Neural cell (in vitro differentiated cells): Measurements from ENCODE around the gene USP35. TPM values are rescaled to one million over a fixed set of nuclear protein-coding genes. Genes with fewer than 3 reads are reported as not detected.

Experiments
- H2AFZ ChIP-seq: fragments of 200-600, 300-800 bp; sonication (generic), shearing (Covaris generic); 2 replicates; pipeline ENCODE4 v1.6.0; 2014; ENCODE audit warnings: low read depth, mild to moderate bottlenecking, antibody characterized with exemption, low read length, moderate library complexity
- H3F3A ChIP-seq: fragments of 200-600 bp; shearing (Covaris generic); 2 replicates; pipeline ENCODE4 v1.6.1; 2016; ENCODE audit warnings: mild to moderate bottlenecking, moderate library complexity, mixed read lengths, antibody characterized with exemption, low read length; ENCODE audit not compliant: insufficient read depth, poor library complexity, severe bottlenecking
- H3K27ac ChIP-seq: fragments of 200-600, 300-800 bp; sonication (generic), shearing (Covaris generic); 2 replicates; pipeline ENCODE4 v1.5.1; 2014; ENCODE audit warnings: mild to moderate bottlenecking, low read length, moderate library complexity
- H3K27me3 ChIP-seq: fragments of 300-800, 200-600 bp; sonication (generic), shearing (Covaris generic); 2 replicates; pipeline ENCODE4 v1.6.0; 2014; ENCODE audit warnings: mild to moderate bottlenecking, low read depth, low read length, moderate library complexity; ENCODE audit not compliant: insufficient read depth
- H3K36me3 ChIP-seq: fragments of 300-800, 200-600 bp; sonication (generic), shearing (Covaris generic); 2 replicates; pipeline ENCODE4 v1.5.1; 2014; ENCODE audit warnings: mild to moderate bottlenecking, antibody characterized with exemption, low read length, moderate library complexity; ENCODE audit not compliant: insufficient read depth
- H3K4me2 ChIP-seq: fragments of 300-800, 200-600 bp; sonication (generic), shearing (Covaris generic); 2 replicates; pipeline ENCODE4 v1.6.0; 2014; ENCODE audit warnings: mild to moderate bottlenecking, low read length
- H3K4me3 ChIP-seq: fragments of 300-800, 200-600 bp; sonication (generic), shearing (Covaris generic); 2 replicates; pipeline ENCODE4 v1.5.1; 2014; ENCODE audit warnings: mild to moderate bottlenecking, low read length, moderate library complexity
- H3K79me2 ChIP-seq: fragments of 200-600 bp; shearing (Covaris generic); replicated peaks from 2 replicates; pipeline ENCODE4 v1.6.0; 2014; ENCODE audit warnings: mild to moderate bottlenecking, low read length, moderate library complexity; ENCODE audit not compliant: insufficient read depth
- H3K9ac ChIP-seq: fragments of 300-800, 200-600 bp; sonication (generic), shearing (Covaris generic); 2 replicates; pipeline ENCODE4 v1.6.1; 2016; ENCODE audit warnings: mild to moderate bottlenecking, low read length, mixed read lengths
- H3K9me2 ChIP-seq: fragments of 200-600 bp; shearing (Covaris generic); 2 replicates; pipeline ENCODE4 v1.6.1; 2016; ENCODE audit warnings: mild to moderate bottlenecking, low read length, mixed read lengths; ENCODE audit not compliant: insufficient read depth
- H3K9me3 ChIP-seq: fragments of 200-600, 300-800 bp; sonication (generic), shearing (Covaris generic); 2 replicates; pipeline ENCODE4 v1.6.1; 2016; ENCODE audit warnings: mild to moderate bottlenecking, mixed run types, low read length, moderate library complexity, mixed read lengths
- H4K20me1 ChIP-seq: fragments of 200-600 bp; shearing (Covaris generic); 2 replicates; pipeline ENCODE4 v1.6.1; 2016; ENCODE audit warnings: mild to moderate bottlenecking, mixed run types; ENCODE audit not compliant: insufficient read depth
- CTCF ChIP-seq: fragments of 450-650 bp; IDR thresholded peaks from 2 replicates; pipeline ENCODE4 v1.5.1; 2014; ENCODE audit warnings: antibody characterized with exemption, mild to moderate bottlenecking, moderate library complexity; ENCODE audit not compliant: poor library complexity, severe bottlenecking
- EP300 ChIP-seq: fragments of 450-650 bp; conservative IDR thresholded peaks from 2 replicates; pipeline ENCODE4 v1.6.1; 2014; ENCODE audit warnings: antibody characterized with exemption, mild to moderate bottlenecking, moderate library complexity; ENCODE audit not compliant: poor library complexity, severe bottlenecking
- EZH2 ChIP-seq: fragments of 200-600, 300-800 bp; shearing (Covaris generic), sonication (generic); IDR thresholded peaks from 2 replicates; pipeline ENCODE4 v1.6.1; 2014; ENCODE audit warnings: antibody characterized with exemption, low read length, borderline replicate concordance, mild to moderate bottlenecking; ENCODE audit not compliant: insufficient read depth, poor library complexity, severe bottlenecking
- MXI1 ChIP-seq: fragments of 450-650 bp; conservative IDR thresholded peaks from 2 replicates; pipeline ENCODE4 v1.6.1; 2014; ENCODE audit warnings: antibody characterized with exemption, mild to moderate bottlenecking; ENCODE audit not compliant: poor library complexity, severe bottlenecking
- POLR2AphosphoS5 ChIP-seq: IDR thresholded peaks from 2 replicates; pipeline ENCODE4 v1.6.1; 2012
- RAD21 ChIP-seq: fragments of 450-650 bp; conservative IDR thresholded peaks from 2 replicates; pipeline ENCODE4 v1.6.1; 2014; ENCODE audit warnings: antibody characterized with exemption, mild to moderate bottlenecking, moderate library complexity
- REST ChIP-seq: IDR thresholded peaks from 2 replicates; pipeline ENCODE4 v1.6.1; 2012; ENCODE audit warnings: borderline replicate concordance
- SMC3 ChIP-seq: fragments of 450-650 bp; conservative IDR thresholded peaks from 2 replicates; pipeline ENCODE4 v1.6.1; 2014; ENCODE audit warnings: antibody characterized with exemption, mild to moderate bottlenecking, moderate library complexity; ENCODE audit not compliant: poor library complexity
- TAF1 ChIP-seq: IDR thresholded peaks from 2 replicates; pipeline ENCODE4 v1.6.1; 2012; ENCODE audit warnings: low read depth
- polyA plus RNA-seq: library from polyadenylated mRNA; depleted of rRNA; stranded (reverse); fragments of >200 nt; gene quantifications from 2 replicates; pipeline ENCODE4 v1.2.3, GENCODE V29; 2014

Gene USP35
- polyA plus RNA-seq, 1 donor from 2014 or later, result 12.9 TPM

- Histone ChIP-seq H3K27me3 (no peaks in the 10 kb centered on the region), H3K4me3 (no peak overlapping the region), H3K27ac (no peak overlapping the region), H3K9me2 (no peaks in the 10 kb centered on the region), H3K9ac (no peak overlapping the region), H3K79me2 (no peaks in the 10 kb centered on the region), H3K36me3 (no peaks in the 10 kb centered on the region), H4K20me1 (no peaks in the 10 kb centered on the region), H3K4me2 (no peak overlapping the region), H3F3A (no peaks in the 10 kb centered on the region), H3K9me3 (no peaks in the 10 kb centered on the region), H2AFZ (no peak overlapping the region)
- TF ChIP-seq POLR2AphosphoS5 (no peak), EZH2 (no peak), RAD21 (no peak)
Measured at GRCh38 chr11:78181185-78181584, 7.5 kb upstream of the USP35 start.

- Histone ChIP-seq H3K27me3 (no peaks in the 10 kb centered on the region), H3K27ac (no peak overlapping the region), H3K4me3 (peak overlapping the region; percentile 76), H3F3A (no peaks in the 10 kb centered on the region), H2AFZ (peak overlapping the region; percentile 70), H4K20me1 (no peaks in the 10 kb centered on the region), H3K9me2 (no peaks in the 10 kb centered on the region), H3K9ac (peak overlapping the region; percentile 66), H3K79me2 (peaks cover 14% of the 10 kb centered on the region), H3K4me2 (peak overlapping the region; percentile 48), H3K36me3 (no peaks in the 10 kb centered on the region), H3K9me3 (no peaks in the 10 kb centered on the region)
- TF ChIP-seq MXI1, result peak; percentile 2
- no peak for TF ChIP-seq EZH2
- TF ChIP-seq CTCF, result no peak
Measured at GRCh38 chr11:78187366-78188285, 1.1 kb upstream of the USP35 start.

GRCh38 chr11:78189174-78189724 is 530 bp downstream of the USP35 start:
- peak overlapping the region; percentile 78 for H3K4me2 ChIP-seq
- H3K4me3 ChIP-seq, result peak overlapping the region; percentile 76
- H3K9me3 ChIP-seq, result no peaks in the 10 kb centered on the region
- no peaks in the 10 kb centered on the region for H3K36me3 ChIP-seq
- H3K27me3 ChIP-seq, result no peaks in the 10 kb centered on the region
- peak overlapping the region; percentile 66 for H3K9ac ChIP-seq
- no peaks in the 10 kb centered on the region for H3K9me2 ChIP-seq
- H3K27ac ChIP-seq, result no peak overlapping the region
- no peaks in the 10 kb centered on the region for H4K20me1 ChIP-seq
- no peaks in the 10 kb centered on the region for H3F3A ChIP-seq
- peaks cover 14% of the 10 kb centered on the region for H3K79me2 ChIP-seq
- H2AFZ ChIP-seq, result peak overlapping the region; percentile 68
- TF ChIP-seq MXI1 (no peak), RAD21 (no peak), EP300 (no peak), POLR2AphosphoS5 (no peak), SMC3 (no peak), CTCF (no peak), EZH2 (no peak), TAF1 (no peak), REST (no peak)
